NT2/D1 (cell line): Measurements from ENCODE around the gene TOMM5.

ENCODE experiments used
- SUZ12 ChIP-seq: IDR thresholded peaks from 2 replicates; pipeline ENCODE4 v1.6.1; 2011; ENCODE audit not compliant: insufficient read length, insufficient read depth; ENCODE audit errors: extremely low read depth
- YY1 ChIP-seq: IDR thresholded peaks from 2 replicates; pipeline ENCODE4 v1.6.1; 2011; ENCODE audit not compliant: insufficient read length, insufficient read depth

GRCh38 chr9:37542488-37542887 lies 49.9 kb downstream of the TOMM5 start:
- TF ChIP-seq YY1 (no peak), SUZ12 (no peak)
